ENCODE measurements around the gene USP6.

GRCh38 chr17:5118219-5118618, 2.4 kb downstream of the USP6 start:
- TF ChIP-seq, protein P1, sequence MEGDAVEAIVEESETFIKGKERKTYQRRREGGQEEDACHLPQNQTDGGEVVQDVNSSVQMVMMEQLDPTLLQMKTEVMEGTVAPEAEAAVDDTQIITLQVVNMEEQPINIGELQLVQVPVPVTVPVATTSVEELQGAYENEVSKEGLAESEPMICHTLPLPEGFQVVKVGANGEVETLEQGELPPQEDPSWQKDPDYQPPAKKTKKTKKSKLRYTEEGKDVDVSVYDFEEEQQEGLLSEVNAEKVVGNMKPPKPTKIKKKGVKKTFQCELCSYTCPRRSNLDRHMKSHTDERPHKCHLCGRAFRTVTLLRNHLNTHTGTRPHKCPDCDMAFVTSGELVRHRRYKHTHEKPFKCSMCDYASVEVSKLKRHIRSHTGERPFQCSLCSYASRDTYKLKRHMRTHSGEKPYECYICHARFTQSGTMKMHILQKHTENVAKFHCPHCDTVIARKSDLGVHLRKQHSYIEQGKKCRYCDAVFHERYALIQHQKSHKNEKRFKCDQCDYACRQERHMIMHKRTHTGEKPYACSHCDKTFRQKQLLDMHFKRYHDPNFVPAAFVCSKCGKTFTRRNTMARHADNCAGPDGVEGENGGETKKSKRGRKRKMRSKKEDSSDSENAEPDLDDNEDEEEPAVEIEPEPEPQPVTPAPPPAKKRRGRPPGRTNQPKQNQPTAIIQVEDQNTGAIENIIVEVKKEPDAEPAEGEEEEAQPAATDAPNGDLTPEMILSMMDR (IDR thresholded peaks at IDR 0.05) = no peak
- no peak for TF ChIP-seq POLR2A (IDR thresholded peaks at IDR 0.05)
